Sciatic nerve (tissue), 2 donors: ENCODE data around the gene TMBIM6. TPM values are rescaled to one million over a fixed set of nuclear protein-coding genes. Genes with fewer than 3 reads are reported as not detected.

ENCODE experiments used
- ATAC-seq: fragments of 200-7000 bp; cut with Tn5 transposase; one replicate; pipeline ENCODE4 v1.9.1; 2020; ENCODE audit warnings: mild to moderate bottlenecking, moderate library complexity
- DNase-seq: peaks from one replicate; pipeline ENCODE4 v3.0.0-alpha.2; 2020; ENCODE audit warnings: low spot score
- intact Hi-C: fragments of 100-400 bp; cut with DNase I; formaldehyde crosslinking; loops from one replicate; pipeline ENCODE4 v1.14.2; 2022
- total RNA-seq: library from RNA; stranded (reverse); fragmentation: NEBNext Ultra II Directional; extraction: Animal tissue kit (Norgen Biotek cat#: 25700); gene quantifications from one replicate; pipeline ENCODE4 v1.2.1, GENCODE V29; 2021
- donor health status: DM: no; HTN: no; CAD: no.
- donor health status: DM: no; HTN: no; CAD: no.

Gene TMBIM6
- total RNA-seq, 1 donor from 2014 or later = 396 TPM

DNA sequence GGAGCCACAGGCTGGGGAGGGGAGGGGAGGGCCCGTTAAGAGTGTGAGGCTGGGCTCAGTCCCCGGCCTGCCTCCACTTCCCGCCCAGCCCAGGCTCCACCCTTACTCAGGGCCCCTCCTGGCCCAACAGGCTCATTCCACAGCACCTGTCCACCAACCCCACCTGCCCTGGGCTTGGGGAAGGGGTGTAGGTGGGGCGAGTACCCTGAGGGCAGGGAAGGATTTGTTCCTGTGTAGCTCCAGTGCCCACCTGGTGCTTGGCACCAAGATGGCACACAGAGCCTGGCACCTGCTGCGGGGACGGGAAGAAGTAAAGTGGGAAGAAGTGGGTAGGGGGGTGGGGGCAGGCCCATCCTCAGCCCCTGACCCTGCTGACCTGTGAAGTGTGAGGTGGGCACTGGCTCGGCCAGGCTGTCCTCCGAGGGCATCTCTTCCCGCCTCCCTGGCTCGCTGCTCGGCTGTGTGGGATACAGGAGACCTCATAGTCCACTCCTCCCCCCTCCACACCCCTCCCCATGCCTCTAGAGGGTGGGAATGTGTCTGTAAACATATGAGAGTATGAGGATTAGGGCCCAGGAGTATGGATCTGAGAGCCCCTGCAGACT lies 51.7 kb downstream of the TMBIM6 start:
- ATAC-seq (no peak), DNase-seq (no peak)
- intact Hi-C loops = no loop called here

- no peak for DNase-seq
- ATAC-seq = no peak
- intact Hi-C loops = no loop called here
Observed at GRCh38 chr12:49793620-49794019, 52.3 kb downstream of the TMBIM6 start.

- ATAC-seq = no peak
- no peak for DNase-seq
- intact Hi-C loops = no loop called here
Observed at GRCh38 chr12:49794021-49794420, 52.7 kb downstream of the TMBIM6 start.

GRCh38 chr12:49794811-49795653 lies 53.7 kb downstream of the TMBIM6 start:
- intact Hi-C loops = no loop called here
- no peak for DNase-seq
- peak; percentile 3 for ATAC-seq

GRCh38 chr12:49795654-49796105 lies 54.3 kb downstream of the TMBIM6 start:
- no peak for DNase-seq

GRCh38 chr12:49796155-49796554 lies 54.8 kb downstream of the TMBIM6 start:
- ATAC-seq = peak; percentile 4
- intact Hi-C loops = no loop called here
- DNase-seq = no peak

More at GRCh38 chr12:49795654-49796105, 54.3 kb downstream of the TMBIM6 start:
- no peak for ATAC-seq
- intact Hi-C loops = no loop called here

DNA sequence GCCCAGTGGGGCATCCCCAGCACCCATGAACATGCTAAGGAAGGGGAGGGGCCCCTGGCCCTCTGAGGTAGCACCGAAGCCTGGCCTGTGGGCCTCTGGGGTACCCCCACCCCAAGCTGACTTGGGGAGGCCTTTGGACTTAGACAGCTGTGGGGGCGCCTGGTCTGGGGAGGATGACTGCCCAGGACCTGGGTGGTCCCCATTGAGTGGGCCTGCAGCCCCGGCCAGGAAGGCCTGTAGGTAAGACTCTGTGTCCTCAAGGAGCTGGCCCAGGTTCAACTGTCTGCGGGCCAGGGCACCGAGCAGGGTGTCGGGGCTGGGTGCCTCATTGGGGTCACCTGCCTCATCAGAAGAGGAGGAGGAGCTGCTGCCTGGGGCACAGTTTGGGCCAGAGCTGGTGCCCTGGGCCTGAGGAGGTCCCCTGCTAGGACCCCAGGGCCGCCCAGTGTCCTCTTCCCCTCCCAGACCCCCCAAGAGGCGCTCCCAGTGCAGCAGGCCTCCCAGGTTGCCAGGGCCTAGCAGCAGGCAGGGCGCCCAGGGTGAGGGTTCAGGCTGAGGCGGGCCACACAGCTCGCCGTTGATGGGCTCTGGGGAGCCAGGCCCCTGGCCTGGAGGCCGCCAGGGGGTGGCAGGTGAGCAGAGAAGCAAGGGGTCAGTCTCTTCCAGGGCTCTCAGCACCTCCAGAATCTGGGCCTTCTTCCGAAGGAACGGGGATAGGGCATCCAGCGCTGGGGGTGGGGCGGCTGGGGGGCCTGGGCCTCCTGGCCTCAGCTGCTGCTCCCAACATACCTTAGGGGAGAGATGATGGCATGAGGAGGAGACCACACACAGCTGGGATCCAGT lies 55.5 kb downstream of the TMBIM6 start:
- ATAC-seq = peak; percentile 22
- intact Hi-C loops = no loop called here

GRCh38 chr12:49797449-49797776 lies 56.1 kb downstream of the TMBIM6 start:
- no peak for DNase-seq
- peak; percentile 3 for ATAC-seq
- intact Hi-C loops = no loop called here

More for the DNA sequence above, 55.5 kb downstream of the TMBIM6 start:
- no peak for DNase-seq

DNA sequence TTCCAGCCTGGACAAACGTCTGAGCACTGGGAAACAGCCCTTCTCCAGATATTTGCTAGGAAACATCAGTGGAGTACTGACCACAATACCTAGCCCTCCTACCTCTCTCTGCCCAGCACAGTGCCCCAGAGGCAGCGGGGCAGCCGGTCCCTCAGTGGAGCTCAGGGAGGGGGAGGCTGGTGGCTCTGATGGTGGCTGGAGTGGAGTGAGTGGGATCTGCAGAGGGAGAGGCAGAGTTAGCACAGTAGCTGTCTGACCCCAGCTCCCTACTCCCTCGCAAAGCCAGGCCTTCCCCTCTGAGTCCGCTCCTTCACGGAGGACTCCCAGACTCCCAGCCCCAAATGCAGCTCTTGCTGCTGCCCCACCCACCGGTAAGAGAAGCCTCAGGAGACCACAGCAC lies 56.9 kb downstream of the TMBIM6 start:
- ATAC-seq (no peak), DNase-seq (no peak)
- intact Hi-C loops = no loop called here

- DNase-seq = no peak
- intact Hi-C loops = no loop called here
- ATAC-seq = no peak
Observed at GRCh38 chr12:49798934-49799333, 57.6 kb downstream of the TMBIM6 start.

GRCh38 chr12:49800421-49801140 lies 59.2 kb downstream of the TMBIM6 start:
- peak; percentile 23 for DNase-seq
- intact Hi-C loops = no loop called here
- no peak for ATAC-seq

DNA sequence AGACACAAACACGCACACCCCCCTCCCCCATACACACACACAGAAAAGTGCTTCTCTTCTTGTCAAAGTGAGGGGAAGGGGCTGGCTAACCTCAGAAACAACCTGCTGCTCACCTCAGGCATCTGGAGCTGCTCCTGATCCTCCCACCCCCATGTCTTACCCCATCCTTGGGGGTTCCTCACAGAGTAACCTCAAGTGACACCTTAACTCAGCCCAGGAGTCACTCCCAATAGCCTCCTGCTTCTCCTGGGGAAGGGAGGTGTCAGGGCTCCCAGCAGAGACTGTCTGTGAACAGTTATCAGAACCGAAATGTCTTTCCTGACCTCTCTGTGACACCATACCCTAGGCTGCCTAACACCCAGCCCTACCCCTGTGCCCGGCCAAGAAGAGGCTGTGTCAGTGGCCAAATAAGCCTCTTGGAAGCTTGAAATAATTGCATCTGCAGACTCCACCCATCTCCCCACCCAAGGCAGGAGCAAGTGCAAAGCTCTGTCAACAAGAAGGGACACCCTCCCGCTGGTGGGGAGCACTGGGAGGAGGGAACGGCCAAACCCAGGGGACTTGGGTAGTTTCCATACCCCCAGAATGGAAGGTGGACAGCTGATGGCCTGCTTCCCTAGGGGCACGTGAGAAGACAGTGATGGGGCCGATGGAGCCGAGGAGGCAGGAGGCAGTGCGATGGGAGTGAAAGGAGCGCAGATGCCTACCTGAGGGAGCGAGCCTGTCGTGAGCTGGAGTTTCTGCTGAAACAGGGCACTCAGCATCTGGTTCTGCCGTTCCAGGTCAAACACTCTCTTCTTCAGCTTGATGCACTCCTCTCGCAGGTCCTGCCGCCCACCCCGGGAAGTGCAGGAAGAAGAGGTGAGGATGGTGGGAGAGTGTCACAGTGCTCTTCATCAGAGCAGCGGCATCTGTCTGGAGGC lies 60.0 kb downstream of the TMBIM6 start:
- DNase-seq (peak; percentile 36), ATAC-seq (peak; percentile 19)
- intact Hi-C loops = no loop called here

DNA sequence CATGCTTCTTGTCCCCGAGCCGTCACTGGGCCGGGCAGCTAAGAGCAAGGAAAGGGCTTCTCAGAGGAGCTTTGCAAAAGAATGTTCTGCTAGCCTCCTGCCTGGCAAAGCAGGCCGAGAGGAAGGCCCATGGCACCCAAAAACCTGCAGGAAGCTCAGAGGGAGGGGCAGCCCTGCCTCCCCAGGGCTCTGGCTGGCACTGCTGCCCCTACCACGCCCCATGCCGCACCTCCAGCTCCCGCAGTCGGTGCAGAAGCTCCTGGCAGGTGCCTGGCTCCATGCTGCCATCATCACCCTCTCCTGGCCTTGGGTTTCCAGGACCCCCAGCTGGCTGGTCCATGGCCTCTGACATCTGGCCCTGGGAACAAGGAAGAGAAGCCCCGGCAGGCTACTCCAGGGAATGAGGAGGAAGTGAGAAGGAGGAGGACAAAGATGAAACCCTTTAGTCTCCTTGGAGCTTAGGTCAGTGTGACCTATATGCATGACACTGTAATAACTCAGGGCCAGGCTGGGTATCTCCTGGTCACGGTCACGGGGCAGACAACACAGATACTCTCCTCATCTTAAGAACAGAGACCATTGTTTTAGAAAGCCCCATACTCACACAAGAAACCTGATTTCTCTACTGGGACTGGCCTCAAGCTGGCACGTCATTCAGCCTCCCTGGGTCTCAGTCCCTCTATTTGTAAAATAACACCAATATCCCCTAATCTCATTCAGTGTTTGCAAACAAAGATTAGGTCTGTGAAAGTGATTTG lies 62.5 kb downstream of the TMBIM6 start:
- intact Hi-C loops = no loop called here
- ATAC-seq = no peak
- peak; percentile 42 for DNase-seq

DNA sequence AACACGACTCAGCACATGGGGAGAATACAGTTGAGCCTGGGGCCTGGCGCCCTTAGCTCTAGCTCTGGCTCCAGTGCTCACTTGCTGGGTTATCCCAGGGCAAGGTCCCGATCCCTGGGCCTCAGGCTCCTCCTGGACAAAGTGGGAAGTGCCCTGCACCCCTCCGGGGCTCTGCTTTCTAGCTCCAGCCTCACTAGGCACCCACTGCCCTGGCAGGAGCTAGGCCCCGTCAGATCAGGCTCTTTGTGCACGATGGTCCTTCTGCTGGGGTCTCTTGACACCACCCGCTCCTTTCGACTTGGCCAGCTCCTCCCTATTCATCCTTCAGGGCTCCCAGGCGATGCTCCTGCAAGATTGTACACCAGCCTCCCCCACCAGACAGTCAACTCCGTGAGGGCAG lies 63.5 kb downstream of the TMBIM6 start:
- DNase-seq = peak; percentile 41
- intact Hi-C loops = no loop called here
- ATAC-seq = no peak

GRCh38 chr12:49805409-49805808 lies 64.1 kb downstream of the TMBIM6 start:
- DNase-seq (peak; percentile 6), ATAC-seq (no peak)
- intact Hi-C loops = no loop called here

DNA sequence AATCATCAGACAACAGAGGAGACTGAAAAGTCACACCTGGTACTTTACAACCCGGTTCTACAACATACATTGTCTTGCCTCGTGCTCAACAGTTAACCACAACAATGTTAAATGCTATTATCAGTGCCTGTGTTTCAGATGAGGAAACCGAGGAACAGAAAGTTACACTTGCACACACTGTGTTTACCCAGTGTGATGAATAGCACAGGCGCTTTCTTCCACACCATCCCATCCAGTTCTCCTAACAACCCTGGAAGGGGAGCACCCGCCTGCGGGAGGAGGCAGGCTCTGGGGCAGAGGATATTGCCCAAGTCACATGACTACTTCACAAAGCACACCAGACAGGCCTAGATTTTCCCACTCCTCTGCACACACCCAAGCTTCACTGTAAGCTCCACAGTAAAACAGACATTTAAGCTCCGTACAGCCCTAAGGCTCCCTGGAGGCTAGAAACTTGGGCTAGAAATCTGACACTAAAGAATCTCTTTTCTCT lies 65.0 kb downstream of the TMBIM6 start:
- no peak for ATAC-seq
- intact Hi-C loops = no loop called here
- DNase-seq = peak; percentile 47

GRCh38 chr12:49806877-49807276 lies 65.5 kb downstream of the TMBIM6 start:
- DNase-seq (peak; percentile 45), ATAC-seq (no peak)
- intact Hi-C loops = no loop called here
